IMR-90 (cell line): ENCODE data around the gene ADISSP. TPM values are rescaled to one million over a fixed set of nuclear protein-coding genes. Genes with fewer than 3 reads are reported as not detected.

Source experiments
- ATAC-seq: fragments of 200-7000 bp; cut with Tn5 transposase; 2 replicates; pipeline ENCODE4 v1.9.1; 2020; ENCODE audit warnings: low read depth, mild to moderate bottlenecking, moderate library complexity
- BruUV-seq: library from RNA; stranded (reverse); fragments of 400-500 nt; replicated peaks from 2 replicates; lab custom pipeline; 2021; lab: Mats Ljungman, UMichigan
- CTCF ChIA-PET: fragments of 300-600 bp; formaldehyde crosslinking; extraction: SDS; loops from one replicate; lab custom pipeline; 2021; ENCODE audit warnings: antibody characterized with exemption; lab: Yijun Ruan, JAX
- POLR2A ChIA-PET: fragments of 300-600 bp; sonication (Branson Sonifier 250); formaldehyde crosslinking; loops from one replicate; lab custom pipeline; 2022; ENCODE audit warnings: antibody characterized with exemption; ENCODE audit not compliant: unreplicated experiment; lab: Charles Lee
- DNase-seq: peaks from one replicate; pipeline ENCODE4 v3.0.0; 2013
- H2AFZ ChIP-seq: replicated peaks from 2 replicates; pipeline ENCODE3; 2013; ENCODE audit warnings: low read length, mild to moderate bottlenecking; ENCODE audit not compliant: poor library complexity
- H2AK5ac ChIP-seq: 2 replicates; pipeline ENCODE4 v1.6.1; 2013; ENCODE audit warnings: low read depth, low read length, inconsistent platforms
- H2AK9ac ChIP-seq: replicated peaks from 2 replicates; pipeline ENCODE3; 2013; ENCODE audit warnings: mild to moderate bottlenecking, low read depth, low read length, moderate library complexity; ENCODE audit not compliant: poor library complexity
- H2BK120ac ChIP-seq: 2 replicates; pipeline ENCODE4 v1.6.1; 2013; ENCODE audit warnings: low read depth, low read length, inconsistent platforms
- H2BK15ac ChIP-seq: 3 replicates; pipeline ENCODE4 v1.6.1; 2013; ENCODE audit warnings: low read depth, low read length, inconsistent platforms
- H2BK20ac ChIP-seq: 2 replicates; pipeline ENCODE4 v1.6.1; 2013; ENCODE audit warnings: low read depth, mild to moderate bottlenecking, inconsistent platforms, low read length, moderate library complexity
- H2BK5ac ChIP-seq: 2 replicates; pipeline ENCODE4 v1.6.1; 2013; ENCODE audit warnings: mild to moderate bottlenecking, low read depth, low read length, inconsistent platforms; ENCODE audit not compliant: poor library complexity, severe bottlenecking
- H3K14ac ChIP-seq: replicated peaks from 2 replicates; pipeline ENCODE4 v1.6.1; 2013; ENCODE audit warnings: low read depth, low read length, inconsistent platforms
- H3K18ac ChIP-seq: 2 replicates; pipeline ENCODE4 v1.6.1; 2013; ENCODE audit warnings: low read depth, low read length, control low read depth
- H3K23ac ChIP-seq: 2 replicates; pipeline ENCODE4 v1.6.1; 2013; ENCODE audit warnings: low read depth, low read length, inconsistent platforms
- H3K27ac ChIP-seq: 2 replicates; pipeline ENCODE4 v1.5.1; 2013; ENCODE audit warnings: mild to moderate bottlenecking, control low read depth, low read length; ENCODE audit not compliant: insufficient read depth
- H3K27me3 ChIP-seq: 2 replicates; pipeline ENCODE4 v1.6.1; 2013; ENCODE audit warnings: low read length; ENCODE audit not compliant: control insufficient read depth, insufficient read depth
- H3K36me3 ChIP-seq: 2 replicates; pipeline ENCODE4 v1.6.1; 2013; ENCODE audit warnings: low read length, mixed read lengths; ENCODE audit not compliant: control insufficient read depth, insufficient read depth
- H3K4ac ChIP-seq: 2 replicates; pipeline ENCODE4 v1.6.1; 2013; ENCODE audit warnings: low read depth, low read length, inconsistent platforms
- H3K4me1 ChIP-seq: 2 replicates; pipeline ENCODE4 v1.6.1; 2013; ENCODE audit warnings: low read length, mixed read lengths; ENCODE audit not compliant: control insufficient read depth, insufficient read depth
- H3K4me2 ChIP-seq: 2 replicates; pipeline ENCODE4 v1.6.1; 2013; ENCODE audit warnings: low read depth, mild to moderate bottlenecking, control low read depth, low read length, moderate library complexity
- H3K4me3 ChIP-seq: 2 replicates; pipeline ENCODE4 v1.5.1; 2013; ENCODE audit warnings: low read depth, mild to moderate bottlenecking, control low read depth, low read length, moderate library complexity; ENCODE audit not compliant: insufficient read depth
- H3K56ac ChIP-seq: 2 replicates; pipeline ENCODE4 v1.6.1; 2013; ENCODE audit warnings: low read length, inconsistent platforms; ENCODE audit not compliant: insufficient read depth; ENCODE audit errors: extremely low read depth
- H3K79me1 ChIP-seq, 2 experiments: 2 replicates each; pipeline ENCODE4 v1.6.1; 2013; ENCODE audit warnings: low read length in 2 of 2, inconsistent platforms in 1 of 2, low read depth in 1 of 2
- H3K9ac ChIP-seq: 2 replicates; pipeline ENCODE4 v1.6.1; 2013; ENCODE audit warnings: low read depth, low read length, control low read depth
- H3K9me1 ChIP-seq: 2 replicates; pipeline ENCODE4 v1.6.1; 2013; ENCODE audit warnings: low read length, inconsistent platforms; ENCODE audit not compliant: insufficient read depth
- H3K9me3 ChIP-seq: 2 replicates; pipeline ENCODE4 v1.6.1; 2013; ENCODE audit warnings: low read length; ENCODE audit not compliant: control insufficient read depth, insufficient read depth
- H4K20me1 ChIP-seq: 2 replicates; pipeline ENCODE4 v1.6.1; 2013; ENCODE audit warnings: low read length, inconsistent platforms; ENCODE audit not compliant: insufficient read depth
- H4K5ac ChIP-seq: 2 replicates; pipeline ENCODE4 v1.6.1; 2013; ENCODE audit warnings: mild to moderate bottlenecking, low read depth, low read length, control low read depth
- H4K8ac ChIP-seq, 2 experiments: 2 replicates each; pipeline ENCODE4 v1.6.1; 2013; ENCODE audit warnings: low read depth in 2 of 2, low read length in 2 of 2, control low read depth in 1 of 2, inconsistent platforms in 1 of 2
- H4K91ac ChIP-seq: 2 replicates; pipeline ENCODE4 v1.6.1; 2013; ENCODE audit warnings: low read depth, low read length, inconsistent platforms; ENCODE audit not compliant: insufficient read depth
- FOS ChIP-seq: fragments of 150-350 bp; IDR thresholded peaks from 2 replicates; pipeline ENCODE4 v1.6.1; 2016; ENCODE audit warnings: low read depth, low read length
- MAZ ChIP-seq: IDR thresholded peaks from 2 replicates; pipeline ENCODE4 v1.6.1; 2012; ENCODE audit warnings: low read depth, mild to moderate bottlenecking, low read length, improper control_type of control experiment, moderate library complexity, borderline replicate concordance
- NFE2L2 ChIP-seq: fragments of 150-350 bp; IDR thresholded peaks from 2 replicates; pipeline ENCODE4 v1.6.1; 2016; ENCODE audit warnings: low read depth, mild to moderate bottlenecking, low read length
- RCOR1 ChIP-seq: IDR thresholded peaks from 2 replicates; pipeline ENCODE4 v1.6.1; 2012; ENCODE audit warnings: mild to moderate bottlenecking, low read length, improper control_type of control experiment; ENCODE audit not compliant: insufficient replicate concordance
- USF2 ChIP-seq: fragments of 150-350 bp; IDR thresholded peaks from 2 replicates; pipeline ENCODE4 v1.6.1; 2017; ENCODE audit warnings: mild to moderate bottlenecking, antibody characterized with exemption, low read length, low read depth
- WGBS, 2 experiments: methylation state at CpG; one replicate each; pipeline versions ENCODE4 v1.1.5 to v1.1.7; 2013; ENCODE audit warnings: missing lambda C conversion rate in 2 of 2; ENCODE audit not compliant: insufficient read length in 1 of 2; ENCODE audit errors: extremely low coverage in 2 of 2; 5-methylcytosine and 5-hydroxymethylcytosine counted together
- dilution Hi-C: fragments of 300-500 bp; cut with HindIII; formaldehyde crosslinking; loops from one replicate; pipeline ENCODE4 v1.14.3; 2018; ENCODE audit warnings: low sequenced_read_pairs; ENCODE audit not compliant: unreplicated experiment
- in situ Hi-C: fragments of 300-500 bp; cut with MboI; formaldehyde crosslinking; loops from 3 replicates; pipeline ENCODE4 v1.14.3; 2019; ENCODE audit warnings: low sequenced_read_pairs, inconsistent platforms, mixed read lengths
- intact Hi-C: fragments of 100-400 bp; cut with micrococcal nuclease; formaldehyde crosslinking; loops from 2 replicates; pipeline ENCODE4 v1.10.0; 2022
- polyA plus RNA-seq, 3 experiments: library from polyadenylated mRNA; depleted of rRNA; stranded (reverse); fragments of >200 nt; gene quantifications; 2 replicates each; pipeline ENCODE4 v1.2.3, GENCODE V29; 2012; ENCODE audit warnings: low replicate concordance in 1 of 3
- total RNA-seq: library from RNA; depleted of rRNA; stranded (reverse); fragments of >200 nt; gene quantifications from 2 replicates; pipeline ENCODE4 v1.2.3, GENCODE V29; 2012

The ADISSP gene
- total and polyA plus RNA-seq, 2 of the 4 experiments (the other 2 are of a cell fraction): 31.9 to 58.2 TPM

- H2AK5ac ChIP-seq: no peak overlapping the region
- DNase-seq (no peak), ATAC-seq (no peak)
- H2BK20ac ChIP-seq: no peak overlapping the region
- no peak overlapping the region for H3K9ac ChIP-seq
- H3K18ac ChIP-seq: no peak overlapping the region
- H2BK15ac ChIP-seq: no peak overlapping the region
- no peak overlapping the region for H3K4me2 ChIP-seq
- H3K23ac ChIP-seq: no peak overlapping the region
- H3K79me1 ChIP-seq: no peaks in the 10 kb centered on the region
- H2AFZ ChIP-seq: no peak overlapping the region
- dilution Hi-C loops: no loop called here
- no peak overlapping the region for H3K4ac ChIP-seq
- no peak overlapping the region for H2BK5ac ChIP-seq
- H3K36me3 ChIP-seq: no peaks in the 10 kb centered on the region
- intact Hi-C loops: no loop called here
- H2AK9ac ChIP-seq: no peak overlapping the region
- H4K20me1 ChIP-seq: no peaks in the 10 kb centered on the region
- no TSS peak for BruUV-seq
- peaks cover 2% of the 10 kb centered on the region; the same call in 1 of the 2 replicates for H3K9me3 ChIP-seq
- peaks cover 35% of the 10 kb centered on the region for H3K27me3 ChIP-seq
- H3K14ac ChIP-seq: no peak overlapping the region
- H4K91ac ChIP-seq: no peak overlapping the region
- ChIA-PET CTCF (interaction anchor here (2.2 kb wide), 1 partner anchor 31 kb away, joined by 8 read pairs; no protein-coding TSS in a partner anchor), POLR2A (no interaction called here)
- H3K56ac ChIP-seq: no peak overlapping the region
- no peak for TF ChIP-seq USF2
- TF ChIP-seq MAZ: no peak
- TF ChIP-seq FOS: no peak
- no peak for TF ChIP-seq NFE2L2
- TF ChIP-seq RCOR1: no peak
- no peak overlapping the region for H3K4me3 ChIP-seq
- H3K27ac ChIP-seq: no peak overlapping the region
- no peaks in the 10 kb centered on the region for H3K4me1 ChIP-seq
- H3K9me1 ChIP-seq: no peaks in the 10 kb centered on the region
- in situ Hi-C loops: no loop called here
- H4K5ac ChIP-seq: no peak overlapping the region
- 78% methylated on average over 2 of the region's 3 CpGs; no CpG with 5 or more reads in 1 of the 2 experiments for WGBS, 2 experiments
- no peak overlapping the region for H4K8ac ChIP-seq
- H2BK120ac ChIP-seq: no peak overlapping the region
Measured at GRCh38 chr20:3707508-3707899, 60.0 kb downstream of the ADISSP start.
